HG03457 (cell line): ENCODE data around the gene ZNF283.
"Not testable (repeated sequence)": the region's sequence is repeated elsewhere in the genome, so short reads cannot be mapped to it uniquely, and the experiment has no call there.

Source experiments
- ATAC-seq: cut with Tn5 transposase; IDR thresholded peaks from one replicate; pipeline ENCODE4 v1.9.1; 2021; ENCODE audit warnings: moderate number of reproducible peaks; ENCODE audit not compliant: unreplicated experiment

ZNF283 gene

DNA sequence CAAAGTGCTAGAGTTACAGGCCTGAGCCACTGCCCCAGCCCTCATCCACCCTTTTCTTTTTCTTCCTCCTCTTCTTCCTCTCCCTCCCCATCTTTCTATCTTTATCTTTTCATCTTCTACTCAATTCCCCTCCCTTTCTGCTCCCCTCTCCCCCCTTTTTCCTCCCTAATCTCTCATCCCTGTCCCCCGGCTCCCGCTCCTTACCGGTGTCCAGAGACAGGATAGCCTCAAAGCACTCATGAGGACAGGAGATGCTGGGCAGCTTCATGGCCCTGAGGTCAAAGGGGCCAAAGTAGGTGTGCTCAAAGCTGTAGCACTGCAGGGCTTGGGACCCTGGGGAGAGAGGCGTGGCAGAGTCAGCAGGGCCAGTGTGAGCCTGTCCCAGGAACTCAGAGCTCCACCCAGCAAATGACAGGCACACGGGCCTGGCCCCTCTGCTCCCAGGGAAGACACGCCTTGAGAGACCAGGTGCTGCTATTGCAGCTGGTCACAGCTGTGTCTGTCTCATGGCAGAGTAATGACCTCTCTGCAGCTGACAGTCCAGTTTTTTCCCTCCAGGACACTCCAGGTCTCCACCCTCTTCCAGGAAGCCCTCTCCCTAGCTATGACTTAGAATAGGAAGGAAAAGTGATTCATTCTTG is 27.5 kb upstream of the ZNF283 start:
- ATAC-seq = no peak

DNA sequence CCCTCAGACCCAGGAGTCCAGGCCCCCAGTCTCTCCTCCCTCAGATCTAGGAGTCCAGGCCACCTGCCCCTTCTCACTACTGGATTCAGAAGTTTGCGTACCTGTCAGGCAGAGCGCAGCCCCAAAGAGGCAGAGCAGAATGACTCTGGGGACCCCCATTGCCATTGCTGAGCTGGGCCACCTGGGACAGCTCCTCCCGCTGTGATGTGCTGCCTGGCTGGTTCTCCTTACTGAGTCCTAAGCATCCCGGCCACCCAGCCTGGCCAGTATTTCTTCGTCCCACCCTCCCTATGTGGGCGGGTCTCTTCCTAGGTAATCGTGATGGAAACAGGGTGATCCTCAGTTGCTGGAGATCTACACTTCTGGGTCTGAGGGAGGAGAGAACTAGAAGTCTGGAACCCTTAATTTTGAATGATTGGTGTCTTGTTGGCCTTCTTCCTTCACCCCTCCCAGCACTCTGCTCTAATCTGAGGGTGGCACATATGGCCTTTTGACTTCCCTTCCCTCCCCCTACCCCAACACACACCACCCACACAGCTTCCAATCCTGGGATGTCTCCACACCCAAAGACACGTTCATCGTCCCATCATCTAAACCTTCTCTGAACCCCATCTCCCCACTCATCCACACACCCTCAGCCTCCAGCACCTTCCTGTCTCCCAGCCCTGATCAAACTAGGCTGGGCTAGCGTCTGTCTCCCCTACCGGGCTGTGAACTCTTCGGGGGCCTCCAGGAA is 24.7 kb upstream of the ZNF283 start, which contains the start of gene LYPD5:
LYPD5 (minus strand) TSS at position 232 of the 736 bp plus-strand sequence; CDS start at position 165, 67 bp downstream.
- ATAC-seq = no peak

DNA sequence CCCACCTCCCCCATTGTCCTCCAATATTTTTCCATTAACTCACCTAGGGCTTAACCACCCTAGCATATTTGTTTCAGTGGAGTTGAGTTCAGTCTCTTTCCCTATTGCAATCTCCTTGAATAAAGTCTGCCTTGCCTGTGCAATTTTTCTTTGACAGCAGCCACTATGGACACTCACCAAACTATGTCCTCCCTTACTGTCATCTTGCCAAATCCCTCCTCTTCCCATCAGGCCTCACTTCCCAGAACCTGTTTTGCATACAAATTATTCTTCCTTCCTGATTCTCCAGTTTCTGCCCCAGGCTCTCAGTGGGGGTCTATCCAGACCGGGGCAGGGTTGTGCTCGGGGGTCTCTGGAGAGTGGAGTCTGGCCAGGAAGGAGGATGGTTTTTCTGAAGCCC is 22.7 kb upstream of the ZNF283 start:
- ATAC-seq = no peak

DNA sequence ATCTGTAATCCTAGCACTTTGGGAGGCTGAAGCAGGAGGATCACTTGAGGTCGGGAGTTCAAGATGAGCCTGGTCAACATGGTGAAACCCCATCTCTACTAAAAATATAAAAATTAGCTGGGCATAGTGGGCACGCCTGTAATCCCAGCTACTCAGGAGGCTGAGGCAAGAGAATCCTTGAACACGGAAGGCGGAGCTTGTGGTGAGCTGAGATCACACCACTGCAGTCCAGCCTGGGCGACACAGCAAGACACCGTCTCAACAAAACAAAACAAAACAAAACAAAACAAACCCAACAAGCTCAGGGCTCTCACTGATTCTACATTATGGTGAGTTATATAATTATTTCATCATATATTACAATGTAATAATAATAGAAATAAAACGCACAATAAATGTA is 20.7 kb upstream of the ZNF283 start:
- ATAC-seq = not testable (repeated sequence)

DNA sequence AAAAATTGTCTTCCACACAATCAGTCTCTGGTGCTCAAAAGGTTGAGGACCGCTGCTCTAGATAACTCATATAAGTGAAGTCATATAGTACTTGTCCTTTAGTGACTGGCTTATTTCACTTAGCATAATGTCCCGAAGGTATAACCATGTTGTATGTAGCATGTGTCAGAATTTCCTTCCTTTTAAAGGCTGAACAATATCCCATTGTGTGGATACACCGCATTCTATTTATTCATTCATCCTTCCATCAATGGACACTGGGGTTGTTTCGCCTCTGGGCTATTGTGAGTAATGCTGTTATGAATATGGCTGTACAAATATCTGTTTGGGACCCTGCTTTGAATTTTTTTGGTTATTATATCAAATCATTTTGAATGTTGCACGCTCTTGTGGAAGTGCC is 20.3 kb upstream of the ZNF283 start:
- ATAC-seq = no peak

DNA sequence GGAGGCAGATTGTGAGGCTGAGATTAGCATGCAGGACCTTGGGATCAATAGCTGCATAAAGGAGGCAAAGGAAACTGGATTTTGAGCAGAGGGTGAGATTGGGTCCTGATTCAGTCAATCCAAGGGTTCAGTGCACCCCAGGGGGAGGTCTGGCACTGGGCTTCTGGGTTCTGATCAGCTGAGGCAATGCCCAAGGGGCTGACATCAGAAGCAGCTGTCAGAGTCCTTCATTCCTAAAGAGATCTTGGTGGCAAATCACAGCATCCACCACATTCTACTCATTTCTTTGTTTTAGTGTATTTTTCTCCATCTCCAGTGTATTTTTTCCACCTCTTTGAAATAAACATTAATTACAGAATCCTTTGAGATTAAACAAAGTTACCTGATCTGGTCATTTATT is 19.5 kb upstream of the ZNF283 start:
- no peak for ATAC-seq

DNA sequence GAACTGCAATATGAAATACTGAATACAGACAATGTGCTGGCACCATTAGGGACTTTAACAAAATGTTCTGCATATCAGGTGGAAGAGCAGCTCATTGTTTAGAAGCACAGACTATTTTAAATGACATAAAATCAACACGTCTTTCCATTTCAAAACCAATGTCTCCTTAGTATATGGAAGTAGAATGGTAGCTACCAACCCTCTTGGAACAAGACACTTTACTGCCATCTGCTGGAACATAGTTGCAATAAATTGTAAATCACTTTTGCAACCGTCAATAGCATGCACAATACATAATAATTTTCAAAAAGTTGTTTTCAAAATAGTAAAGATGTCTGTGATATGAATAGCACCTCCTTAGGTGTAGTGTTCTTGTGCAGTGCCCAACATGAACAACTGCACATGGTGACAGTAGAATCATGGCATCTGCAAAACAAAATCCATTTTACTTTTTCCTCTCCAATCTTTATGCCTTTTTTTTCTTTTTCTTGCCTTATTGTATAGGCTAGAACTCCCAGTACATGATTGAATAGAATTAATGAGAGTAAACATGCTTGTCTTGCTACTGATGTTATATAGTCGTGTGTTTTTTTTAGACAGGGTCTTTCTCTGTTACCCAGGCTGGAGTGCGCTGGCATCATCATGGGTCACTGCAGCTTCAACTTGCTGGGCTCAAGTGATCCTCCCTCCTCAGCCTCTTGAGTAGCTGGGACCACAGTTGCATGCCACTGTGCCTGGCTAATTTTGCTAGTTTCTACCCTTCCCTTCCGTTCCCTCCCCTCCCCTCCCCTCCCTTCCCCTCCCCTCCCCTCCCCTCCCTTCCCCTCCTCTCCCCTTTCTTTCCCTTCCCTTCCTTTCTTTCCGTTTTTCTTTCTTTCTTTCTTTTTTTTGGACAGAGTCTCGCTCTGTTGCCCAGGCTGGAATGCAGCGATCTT is 17.1 kb upstream of the ZNF283 start:
- no peak for ATAC-seq

DNA sequence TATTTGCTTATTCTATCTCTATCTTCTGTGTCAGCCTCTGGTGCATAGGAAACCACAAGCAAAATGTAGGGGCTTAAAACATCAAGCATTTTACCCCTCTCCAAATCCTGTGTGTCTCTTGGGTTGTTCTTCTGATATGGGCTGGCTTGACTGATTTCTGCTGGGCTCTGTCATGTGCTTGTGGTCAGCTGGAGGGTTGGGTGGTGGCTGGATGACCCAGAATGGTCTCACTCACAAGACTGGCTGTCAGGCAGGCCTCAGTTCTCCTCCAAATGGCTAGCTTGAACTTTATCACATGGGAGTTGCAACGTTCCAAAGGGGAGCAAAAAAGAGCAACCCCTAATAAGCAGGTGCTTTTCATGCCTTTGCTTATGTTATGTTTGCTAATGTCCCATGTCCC is 15.3 kb upstream of the ZNF283 start:
- ATAC-seq = no peak

DNA sequence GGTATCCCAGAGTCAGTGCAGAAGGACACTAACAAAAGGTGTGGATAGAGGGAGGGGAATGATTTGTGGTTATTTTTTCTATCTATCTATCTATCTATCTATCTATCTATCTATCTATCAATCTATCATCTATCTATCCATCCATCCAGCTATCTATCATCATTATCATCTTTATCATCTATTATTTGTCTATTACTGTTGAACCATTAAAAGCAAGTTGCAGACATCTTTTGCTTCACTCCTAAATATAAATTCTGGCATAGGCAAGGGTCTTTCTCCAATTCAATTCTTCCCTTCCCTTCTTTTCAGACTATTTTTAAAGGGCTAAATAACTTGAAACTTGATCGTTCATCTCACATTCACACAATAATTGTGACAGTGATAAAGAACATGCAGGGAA is 14.9 kb upstream of the ZNF283 start:
- ATAC-seq = no peak

GRCh38 chr19:43812688-43813087 is 14.4 kb upstream of the ZNF283 start:
- ATAC-seq = no peak

DNA sequence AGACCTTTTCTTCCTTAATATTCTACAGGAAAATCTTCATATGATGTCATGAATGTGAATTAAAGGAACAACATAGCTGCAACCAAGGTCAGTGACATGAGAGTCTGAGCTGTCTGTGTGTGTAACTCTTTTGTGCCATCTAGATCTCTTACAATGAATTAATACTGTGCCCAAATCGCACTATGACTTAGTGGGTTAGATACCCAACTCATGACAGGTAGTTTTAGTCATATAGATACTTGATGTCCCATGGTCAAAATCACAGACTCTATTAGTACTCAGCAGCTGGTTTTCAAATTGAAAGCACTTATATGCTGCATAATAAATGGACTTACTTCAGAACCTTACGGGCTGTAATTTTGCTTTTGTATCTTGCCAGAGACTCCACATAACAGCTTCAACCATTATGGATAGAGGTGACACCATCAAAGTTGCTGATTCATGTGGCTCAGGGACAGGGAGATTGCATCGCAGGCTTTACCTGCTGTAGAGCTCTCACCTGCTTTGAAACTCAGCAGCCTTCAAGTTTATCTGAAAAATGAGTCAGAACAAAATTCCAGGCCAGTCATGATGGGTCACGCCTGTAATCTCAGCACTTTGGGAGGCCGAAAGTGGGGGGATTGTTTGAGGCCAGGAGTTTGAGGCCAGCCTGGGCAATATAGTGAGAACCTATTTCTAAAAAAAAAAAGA is 12.3 kb upstream of the ZNF283 start:
- ATAC-seq = no peak

GRCh38 chr19:43817454-43817853 is 9.7 kb upstream of the ZNF283 start:
- ATAC-seq = not testable (repeated sequence)

DNA sequence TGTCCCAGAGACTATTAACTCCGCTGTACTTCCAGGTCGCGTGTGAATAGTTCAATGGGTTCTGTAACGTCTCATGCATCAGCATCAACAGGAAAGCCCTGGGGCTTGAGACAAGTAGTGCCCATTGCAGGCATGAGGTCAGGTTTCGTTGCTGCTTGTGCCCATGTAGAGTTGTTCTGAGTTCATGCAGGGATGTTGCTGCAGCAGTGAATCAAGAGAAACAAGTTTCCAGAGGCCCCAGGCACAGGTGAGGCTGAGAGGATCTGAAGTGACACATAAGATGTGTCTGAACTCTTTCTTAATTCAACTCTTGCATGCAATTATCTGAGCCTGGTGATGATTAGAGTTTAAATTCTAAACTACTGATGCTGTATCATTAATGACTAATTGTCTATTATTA is 8.6 kb upstream of the ZNF283 start:
- ATAC-seq = no peak

GRCh38 chr19:43820098-43820883 is 6.8 kb upstream of the ZNF283 start:
- no peak for ATAC-seq

- ATAC-seq = no peak
These were observed 6.3 kb upstream of the ZNF283 start for GRCh38 chr19:43820884-43821215.

DNA sequence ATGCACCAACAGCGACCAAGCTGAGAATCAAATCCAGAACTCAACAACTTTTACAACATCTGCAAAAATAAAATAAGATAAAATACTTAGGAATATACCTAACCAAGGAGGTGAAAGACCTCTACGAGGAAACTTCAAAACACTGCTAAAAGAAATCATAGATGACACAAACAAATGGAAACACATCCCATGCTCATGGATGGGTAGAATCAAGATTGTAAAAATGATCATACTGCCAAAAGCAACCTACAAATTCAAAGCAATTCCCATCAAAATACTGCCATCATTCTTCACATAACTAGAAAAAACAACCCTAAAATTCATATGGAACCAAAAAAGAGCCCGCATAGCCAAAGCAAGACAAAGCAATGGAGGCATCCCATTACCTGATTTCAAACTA is 3.3 kb upstream of the ZNF283 start:
- not testable (repeated sequence) for ATAC-seq

- ATAC-seq = not testable (repeated sequence)
These were observed 2.5 kb upstream of the ZNF283 start for GRCh38 chr19:43824572-43824971.

GRCh38 chr19:43839139-43839538 is 12.0 kb downstream of the ZNF283 start:
- no peak for ATAC-seq

GRCh38 chr19:43842007-43842406 is 14.9 kb downstream of the ZNF283 start:
- no peak for ATAC-seq

DNA sequence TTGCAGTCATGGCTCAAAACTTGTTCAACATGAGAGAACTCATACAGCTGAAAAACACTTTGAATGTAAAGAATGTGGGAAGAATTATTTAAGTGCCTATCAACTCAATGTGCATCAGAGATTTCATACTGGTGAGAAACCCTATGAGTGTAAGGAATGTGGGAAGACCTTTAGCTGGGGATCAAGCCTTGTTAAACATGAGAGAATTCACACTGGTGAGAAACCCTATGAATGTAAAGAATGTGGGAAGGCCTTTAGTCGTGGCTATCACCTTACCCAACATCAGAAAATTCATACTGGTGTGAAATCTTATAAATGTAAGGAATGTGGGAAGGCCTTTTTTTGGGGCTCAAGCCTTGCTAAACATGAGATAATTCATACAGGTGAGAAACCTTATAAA is 20.1 kb downstream of the ZNF283 start:
- ATAC-seq = no peak
